A549 (cell line): ENCODE results near the gene GGT5. TPM values are rescaled to one million over a fixed set of nuclear protein-coding genes. Genes with fewer than 3 reads are reported as not detected.

Source experiments
- ATAC-seq, 2 experiments: fragments of 200-7000 bp in 1 of 2; fragments of >200 bp in 1 of 2; cut with Nextera tagmentation in 1 of 2; cut with Tn5 transposase in 1 of 2; 3 replicates each; pipeline versions ENCODE4 v1.8.0 to v1.9.1; 2018 to 2020; ENCODE audit warnings: mild to moderate bottlenecking in 1 of 2, moderate library complexity in 1 of 2
- CTCF ChIA-PET: fragments of 300-600 bp; sonication (Branson Sonifier 250); formaldehyde crosslinking; extraction: SDS; loops from one replicate; lab custom pipeline; 2021; ENCODE audit warnings: antibody characterized with exemption, inconsistent platforms; lab: Yijun Ruan, JAX
- POLR2A ChIA-PET: fragments of 350-600 bp; formaldehyde crosslinking; extraction: SDS; loops from one replicate; lab custom pipeline; 2021; ENCODE audit warnings: antibody characterized with exemption, inconsistent platforms; lab: Yijun Ruan, JAX
- DNase-seq, 2 experiments: peaks; one replicate each; pipeline versions ENCODE4 v3.0.0 to v3.0.0-alpha.2; 2011 to 2016; ENCODE audit warnings: low read depth in 1 of 2, low spot score in 1 of 2
- FAIRE-seq: peaks from 2 replicates; lab custom pipeline; 2011; peaks lifted over from hg19 to GRCh38; lab: Jason Lieb, UNC
- H3K27ac ChIP-seq, 2 experiments: fragments of >200 bp; sonication (Bioruptor Twin); formaldehyde crosslinking; 3 replicates each; pipeline ENCODE4 v1.5.1; 2016 to 2017
- H3K4me1 ChIP-seq: fragments of >200 bp; sonication (Bioruptor Twin); formaldehyde crosslinking; 3 replicates; pipeline ENCODE4 v1.6.1; 2016
- H3K4me2 ChIP-seq: fragments of >200 bp; sonication (Bioruptor Twin); formaldehyde crosslinking; 3 replicates; pipeline ENCODE4 v1.6.1; 2016
- H3K4me3 ChIP-seq: fragments of >200 bp; sonication (Bioruptor Twin); formaldehyde crosslinking; 3 replicates; pipeline ENCODE4 v1.5.1; 2016
- H3K9me3 ChIP-seq: fragments of >200 bp; sonication (Bioruptor Twin); formaldehyde crosslinking; 3 replicates; pipeline ENCODE4 v1.6.1; 2016
- CEBPB ChIP-seq, 2 experiments: fragments of >200 bp in 1 of 2; sonication (Bioruptor Twin) in 1 of 2; formaldehyde crosslinking in 1 of 2; IDR thresholded peaks; 2 replicates each; pipeline ENCODE4 v1.6.1; 2012 to 2016
- CHD4 ChIP-seq: fragments of 200-600 bp; sonication (generic); IDR thresholded peaks from 2 replicates; pipeline ENCODE4 v1.6.1; 2016; ENCODE audit warnings: antibody characterized with exemption, mild to moderate bottlenecking, borderline replicate concordance
- EP300 ChIP-seq, 2 experiments: fragments of >200 bp; sonication (Bioruptor Twin); formaldehyde crosslinking; IDR thresholded peaks; 2 replicates in 1 of 2; 3 replicates in 1 of 2; pipeline ENCODE4 v1.6.1; 2016 to 2017
- HOXB13 ChIP-seq: fragments of 250-450 bp; sonication (Bioruptor Pico); IDR thresholded peaks from 2 replicates; pipeline ENCODE4 v1.5.0; 2020; ENCODE audit warnings: low read depth, mild to moderate bottlenecking, moderate library complexity
- JUNB ChIP-seq: fragments of >200 bp; sonication (Bioruptor Twin); formaldehyde crosslinking; IDR thresholded peaks from 2 replicates; pipeline ENCODE4 v1.6.1; 2016
- MAFK ChIP-seq: fragments of 450-650 bp; IDR thresholded peaks from 2 replicates; pipeline ENCODE4 v1.6.1; 2014; ENCODE audit not compliant: partially characterized antibody
- NFE2L2 ChIP-seq: fragments of 150-350 bp; conservative IDR thresholded peaks from 2 replicates; pipeline ENCODE4 v1.6.1; 2014; ENCODE audit warnings: low read length
- POLR2AphosphoS2 ChIP-seq: conservative IDR thresholded peaks from 2 replicates; pipeline ENCODE4 v1.6.1; 2012; ENCODE audit warnings: low read length, improper control_type of control experiment, inconsistent platforms
- RAD21 ChIP-seq, 2 experiments: fragments of >200 bp in 1 of 2; sonication (Bioruptor Twin) in 1 of 2; formaldehyde crosslinking in 1 of 2; IDR thresholded peaks in 1 of 2; conservative IDR thresholded peaks in 1 of 2; 2 replicates in 1 of 2; 3 replicates in 1 of 2; pipeline ENCODE4 v1.6.1; 2012 to 2018; ENCODE audit warnings: inconsistent platforms in 1 of 2
- RNF2 ChIP-seq: fragments of 200-600 bp; sonication (generic); IDR thresholded peaks from 2 replicates; pipeline ENCODE4 v1.6.1; 2016; ENCODE audit warnings: low read depth, mild to moderate bottlenecking, antibody characterized with exemption, moderate library complexity, borderline replicate concordance
- TFCP2L1 ChIP-seq: fragments of 250-450 bp; sonication (Bioruptor Pico); IDR thresholded peaks from 2 replicates; pipeline ENCODE4 v1.5.0; 2021; ENCODE audit warnings: mild to moderate bottlenecking
- ZC3H11A ChIP-seq: fragments of 450-650 bp; IDR thresholded peaks from 2 replicates; pipeline ENCODE4 v1.6.1; 2014; ENCODE audit warnings: antibody characterized with exemption, mild to moderate bottlenecking
- ZNF302 ChIP-seq: fragments of 250-450 bp; sonication (Bioruptor Pico); IDR thresholded peaks from 2 replicates; pipeline ENCODE4 v1.9.0; 2021; ENCODE audit warnings: inconsistent platforms, mild to moderate bottlenecking, moderate library complexity
- WGBS: methylation state at CpG from one replicate; pipeline ENCODE4 v1.1.6; 2017; ENCODE audit errors: missing lambda C conversion rate; 5-methylcytosine and 5-hydroxymethylcytosine counted together
- polyA plus RNA-seq, 4 experiments: library from polyadenylated mRNA; depleted of rRNA in 3 of 4; stranded (reverse); fragments of >200 nt; fragmentation: RNase III in 1 of 4; extraction: RNeasy Plus Mini Kit Qiagen cat#74134 plus additional on column Dnase treatment in 1 of 4; gene quantifications; 2 replicates in 3 of 4; 3 replicates in 1 of 4; pipeline ENCODE4 v1.2.3, GENCODE V29; 2011 to 2017
- TF ChIP-seq, protein P1 (sequence below): IDR thresholded peaks from 2 replicates; pipeline ENCODE4 v1.6.1; 2012
- TF ChIP-seq, protein P2 (sequence below): fragments of 150-350 bp; IDR thresholded peaks from 2 replicates; pipeline ENCODE4 v1.6.1; 2014; ENCODE audit warnings: low read depth, mild to moderate bottlenecking, low read length
- TF ChIP-seq, protein P3 (sequence below): fragments of >200 bp; sonication (Bioruptor Twin); formaldehyde crosslinking; IDR thresholded peaks from 3 replicates; pipeline ENCODE4 v1.5.1; 2016

GGT5 gene
- polyA plus RNA-seq, 2 of the 4 experiments (the other 2 are of a cell fraction) = 2.5 to 3.1 TPM

DNA sequence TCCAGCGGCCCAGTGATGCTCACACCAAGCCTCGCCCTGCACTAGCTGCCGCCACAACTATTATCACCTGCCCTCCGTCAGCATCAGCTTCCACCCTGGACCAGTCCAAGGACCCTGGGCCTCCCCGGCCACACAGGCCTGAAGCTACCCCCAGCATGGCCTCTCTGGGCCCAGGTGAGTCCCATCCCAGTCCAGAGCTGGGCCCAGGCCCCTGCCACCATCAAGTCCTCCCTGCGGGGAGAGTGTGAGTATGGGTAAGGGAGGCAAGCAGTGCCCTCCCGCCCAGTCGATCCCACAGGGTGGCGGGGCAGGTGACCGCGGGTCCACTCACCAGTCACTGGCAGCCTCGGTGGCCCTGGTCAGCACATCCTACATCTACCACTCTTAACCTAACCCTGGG lies 73.1 kb downstream of the GGT5 start (continued):
- TF ChIP-seq TFCP2L1 (CRISPR knock-in tag) (no peak), RNF2 (no peak), NFE2L2 (no peak), MAFK (no peak), CHD4 (no peak)

DNA sequence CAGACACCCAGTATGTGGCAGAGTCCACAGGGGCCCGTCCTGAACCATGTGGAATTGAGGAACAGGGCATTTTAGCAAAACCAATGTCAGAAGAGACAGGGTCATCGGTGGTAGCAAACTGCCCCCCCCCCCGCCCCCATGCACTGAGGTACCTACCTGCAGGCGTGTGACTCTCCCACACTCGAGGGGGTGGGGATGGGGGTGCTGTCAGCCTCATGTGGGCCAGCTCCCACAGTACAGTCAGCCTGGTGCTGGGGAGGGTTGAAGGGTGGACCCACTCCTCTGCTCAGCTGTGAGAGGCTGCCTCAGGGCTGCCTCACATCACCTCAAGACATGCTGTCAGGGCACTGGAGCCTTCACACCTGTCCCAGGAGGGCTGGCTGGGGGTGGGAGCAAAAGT lies 74.2 kb downstream of the GGT5 start:
- no peak for DNase-seq
- 0 out of 3 replicates have a peak, but pooled peaks cover 2% of the 10 kb centered on the region for H3K4me1 ChIP-seq
- no peaks in the 10 kb centered on the region for H3K9me3 ChIP-seq
- TF ChIP-seq, protein P1, sequence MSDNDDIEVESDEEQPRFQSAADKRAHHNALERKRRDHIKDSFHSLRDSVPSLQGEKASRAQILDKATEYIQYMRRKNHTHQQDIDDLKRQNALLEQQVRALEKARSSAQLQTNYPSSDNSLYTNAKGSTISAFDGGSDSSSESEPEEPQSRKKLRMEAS = no peak
- TF ChIP-seq, protein P2, sequence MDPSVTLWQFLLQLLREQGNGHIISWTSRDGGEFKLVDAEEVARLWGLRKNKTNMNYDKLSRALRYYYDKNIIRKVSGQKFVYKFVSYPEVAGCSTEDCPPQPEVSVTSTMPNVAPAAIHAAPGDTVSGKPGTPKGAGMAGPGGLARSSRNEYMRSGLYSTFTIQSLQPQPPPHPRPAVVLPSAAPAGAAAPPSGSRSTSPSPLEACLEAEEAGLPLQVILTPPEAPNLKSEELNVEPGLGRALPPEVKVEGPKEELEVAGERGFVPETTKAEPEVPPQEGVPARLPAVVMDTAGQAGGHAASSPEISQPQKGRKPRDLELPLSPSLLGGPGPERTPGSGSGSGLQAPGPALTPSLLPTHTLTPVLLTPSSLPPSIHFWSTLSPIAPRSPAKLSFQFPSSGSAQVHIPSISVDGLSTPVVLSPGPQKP = no peak
- TF ChIP-seq POLR2AphosphoS2 (no peak), ZNF302 (CRISPR knock-in tag) (no peak), NFE2L2 (no peak), RAD21 (conservative IDR thresholded peaks at IDR 0.05 in 1 of 2, IDR thresholded peaks at IDR 0.05 in 1 of 2) (no peak), ZC3H11A (no peak), EP300 (IDR thresholded peaks at IDR 0.05) (no peak)
- TF ChIP-seq, protein P3, sequence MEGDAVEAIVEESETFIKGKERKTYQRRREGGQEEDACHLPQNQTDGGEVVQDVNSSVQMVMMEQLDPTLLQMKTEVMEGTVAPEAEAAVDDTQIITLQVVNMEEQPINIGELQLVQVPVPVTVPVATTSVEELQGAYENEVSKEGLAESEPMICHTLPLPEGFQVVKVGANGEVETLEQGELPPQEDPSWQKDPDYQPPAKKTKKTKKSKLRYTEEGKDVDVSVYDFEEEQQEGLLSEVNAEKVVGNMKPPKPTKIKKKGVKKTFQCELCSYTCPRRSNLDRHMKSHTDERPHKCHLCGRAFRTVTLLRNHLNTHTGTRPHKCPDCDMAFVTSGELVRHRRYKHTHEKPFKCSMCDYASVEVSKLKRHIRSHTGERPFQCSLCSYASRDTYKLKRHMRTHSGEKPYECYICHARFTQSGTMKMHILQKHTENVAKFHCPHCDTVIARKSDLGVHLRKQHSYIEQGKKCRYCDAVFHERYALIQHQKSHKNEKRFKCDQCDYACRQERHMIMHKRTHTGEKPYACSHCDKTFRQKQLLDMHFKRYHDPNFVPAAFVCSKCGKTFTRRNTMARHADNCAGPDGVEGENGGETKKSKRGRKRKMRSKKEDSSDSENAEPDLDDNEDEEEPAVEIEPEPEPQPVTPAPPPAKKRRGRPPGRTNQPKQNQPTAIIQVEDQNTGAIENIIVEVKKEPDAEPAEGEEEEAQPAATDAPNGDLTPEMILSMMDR = no peak
- FAIRE-seq = no peak
- no peak overlapping the region for H3K4me3 ChIP-seq
- 100% methylated on average over 1 of the region's 5 CpGs for WGBS
- POLR2A ChIA-PET = interaction anchor here (0.6 kb wide), 1 partner anchor 35 kb away, joined by 4 read pairs; no protein-coding TSS in a partner anchor
- H3K27ac ChIP-seq = no peak overlapping the region
- CTCF ChIA-PET = interaction anchor here (0.5 to 1.9 kb wide), 4 partner anchors 14 to 186 kb away, joined by 3 to 9 read pairs (median 4); no protein-coding TSS in a partner anchor
- no peak for ATAC-seq
- no peak overlapping the region for H3K4me2 ChIP-seq

DNA sequence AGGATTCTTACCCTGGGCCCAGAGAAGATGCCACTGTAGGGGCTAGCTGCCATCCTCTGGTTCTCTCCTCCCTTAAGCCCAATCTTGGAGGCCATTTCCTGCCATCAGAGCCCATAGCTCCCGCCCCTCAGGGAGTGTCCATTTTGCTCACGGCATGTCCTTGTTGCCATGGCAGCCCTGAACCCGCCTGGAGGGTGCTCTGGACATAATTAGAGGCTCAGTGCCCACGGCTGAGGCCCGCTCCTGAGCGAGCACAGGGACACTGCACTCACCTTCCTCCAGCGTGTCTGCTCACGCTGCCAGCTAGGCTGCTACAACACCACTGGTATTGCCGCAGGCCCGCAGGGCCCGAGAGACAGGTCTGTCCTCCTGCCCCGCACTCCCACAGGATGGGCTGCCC lies 74.7 kb downstream of the GGT5 start:
- 0 out of 3 replicates have a peak, but pooled peaks cover 2% of the 10 kb centered on the region for H3K4me1 ChIP-seq
- no peak overlapping the region for H3K4me2 ChIP-seq
- DNase-seq (no peak), FAIRE-seq (no peak), ATAC-seq (no peak)
- H3K4me3 ChIP-seq = no peak overlapping the region
- ChIA-PET POLR2A (no interaction called here), CTCF (interaction anchor here (0.5 to 2.9 kb wide), 5 partner anchors 13 to 185 kb away, joined by 3 to 9 read pairs (median 4); no protein-coding TSS in a partner anchor)
- H3K9me3 ChIP-seq = no peaks in the 10 kb centered on the region
- TF ChIP-seq JUNB = no peak
- TF ChIP-seq, protein P2 = no peak
- TF ChIP-seq, protein P3 = no peak
- TF ChIP-seq HOXB13 (CRISPR knock-in tag) = no peak
- no peak for TF ChIP-seq CEBPB (IDR thresholded peaks at IDR 0.05)
- no peak overlapping the region for H3K27ac ChIP-seq
- WGBS = 89% methylated on average over 12 of the region's 12 CpGs

Other genes with a start within 250 kb of the GGT5 start
- gene GSTT4, start 239.6 kb downstream of the GGT5 start, polyA plus RNA-seq (2011; rRNA removed) = not detected in 2 replicates
- gene GSTT4, start 239.6 kb downstream of the GGT5 start, polyA plus RNA-seq (2017; fragmentation: RNase III; extraction: RNeasy Plus Mini Kit Qiagen cat#74134 plus additional on column Dnase treatment) = not detected in 3 replicates
- 5.5 and 13.0 TPM in 2 replicates for gene CABIN1, start 233.8 kb downstream of the GGT5 start, polyA plus RNA-seq (2011; rRNA removed)
- 16.7 to 17.5 TPM (median 16.8 TPM) in 3 replicates for gene CABIN1, start 233.8 kb downstream of the GGT5 start, polyA plus RNA-seq (2017; fragmentation: RNase III; extraction: RNeasy Plus Mini Kit Qiagen cat#74134 plus additional on column Dnase treatment)
- 12.4 and 12.7 TPM in 2 replicates for gene SUSD2, start 63.6 kb downstream of the GGT5 start, polyA plus RNA-seq (2011; rRNA removed)
- gene SUSD2, start 63.6 kb downstream of the GGT5 start, polyA plus RNA-seq (2017; fragmentation: RNase III; extraction: RNeasy Plus Mini Kit Qiagen cat#74134 plus additional on column Dnase treatment) = 51.4 to 60.9 TPM (median 51.9 TPM) in 3 replicates
- gene SPECC1L, start 25.7 kb upstream of the GGT5 start, polyA plus RNA-seq (2011; rRNA removed) = 22.4 and 25.2 TPM in 2 replicates
- 14.8 to 15.4 TPM (median 15.2 TPM) in 3 replicates for gene SPECC1L, start 25.7 kb upstream of the GGT5 start, polyA plus RNA-seq (2017; fragmentation: RNase III; extraction: RNeasy Plus Mini Kit Qiagen cat#74134 plus additional on column Dnase treatment)
- 0.48 and 0.99 TPM in 2 replicates for gene ADORA2A, start 182.5 kb upstream of the GGT5 start, polyA plus RNA-seq (2011; rRNA removed)
- 1.5 to 1.9 TPM (median 1.8 TPM) in 3 replicates for gene ADORA2A, start 182.5 kb upstream of the GGT5 start, polyA plus RNA-seq (2017; fragmentation: RNase III; extraction: RNeasy Plus Mini Kit Qiagen cat#74134 plus additional on column Dnase treatment)